K562 (cell line): ENCODE data around the gene IL27RA. TPM values are rescaled to one million over a fixed set of nuclear protein-coding genes. Genes with fewer than 3 reads are reported as not detected.

ENCODE experiments used
- AFF1 ChIP-seq, 2 experiments: fragments of 450-650 bp; IDR thresholded peaks; 2 replicates each; pipeline ENCODE4 v1.6.1; 2018; ENCODE audit warnings: mild to moderate bottlenecking in 2 of 2, low read depth in 1 of 2; ENCODE audit not compliant: partially characterized antibody in 2 of 2
- BCOR ChIP-seq: fragments of 450-650 bp; IDR thresholded peaks from 2 replicates; pipeline ENCODE4 v1.6.1; 2016
- CHCHD3 ChIP-seq: fragments of 250-450 bp; sonication (Bioruptor Pico); IDR thresholded peaks from 2 replicates; pipeline ENCODE4 v2.1.2; 2022; ENCODE audit warnings: mild to moderate bottlenecking
- ERF ChIP-seq: fragments of 450-650 bp; formaldehyde crosslinking; IDR thresholded peaks from 2 replicates; pipeline ENCODE4 v1.4.0; 2020; ENCODE audit warnings: mild to moderate bottlenecking, mixed read lengths
- ETV5 ChIP-seq: sonication (generic); formaldehyde crosslinking; IDR thresholded peaks from 2 replicates; pipeline ENCODE4 v1.4.0; 2020; ENCODE audit warnings: low read depth, mild to moderate bottlenecking, missing genetic modification reagents
- HCFC1 ChIP-seq: IDR thresholded peaks from 2 replicates; pipeline ENCODE4 v1.6.1; 2012; ENCODE audit warnings: low read depth, low read length, improper control_type of control experiment
- HDAC3 ChIP-seq: fragments of 450-650 bp; IDR thresholded peaks from 2 replicates; pipeline ENCODE4 v1.6.1; 2018; ENCODE audit warnings: borderline replicate concordance, mild to moderate bottlenecking, moderate library complexity; ENCODE audit not compliant: partially characterized antibody
- L3MBTL2 ChIP-seq: fragments of 450-650 bp; IDR thresholded peaks from 2 replicates; pipeline ENCODE4 v1.6.1; 2016; ENCODE audit warnings: mild to moderate bottlenecking, moderate library complexity
- NR3C1 ChIP-seq: sonication (generic); formaldehyde crosslinking; IDR thresholded peaks from 2 replicates; pipeline ENCODE4 v1.8.1; 2022; ENCODE audit warnings: missing genetic modification reagents
- PCBP1 ChIP-seq: fragments of 200-400 bp; formaldehyde crosslinking; IDR thresholded peaks from 2 replicates; pipeline ENCODE4 v1.6.1; 2018; ENCODE audit warnings: mild to moderate bottlenecking, low read depth, low read length; ENCODE audit not compliant: poor library complexity, severe bottlenecking
- RBFOX2 ChIP-seq: fragments of 200-400 bp; formaldehyde crosslinking; IDR thresholded peaks from 2 replicates; pipeline ENCODE4 v1.6.1; 2017; ENCODE audit warnings: low read depth, mild to moderate bottlenecking, low read length, moderate library complexity
- RBM25 ChIP-seq: fragments of 200-400 bp; formaldehyde crosslinking; IDR thresholded peaks from 2 replicates; pipeline ENCODE4 v1.6.1; 2018; ENCODE audit warnings: low read length, low read depth, moderate library complexity; ENCODE audit not compliant: severe bottlenecking
- SAFB ChIP-seq: fragments of 200-400 bp; formaldehyde crosslinking; IDR thresholded peaks from 2 replicates; pipeline ENCODE4 v1.6.1; 2017; ENCODE audit warnings: low read depth, low read length, borderline replicate concordance
- SNAPC5 ChIP-seq: fragments of 250-450 bp; sonication (Bioruptor Pico); IDR thresholded peaks from 2 replicates; pipeline ENCODE4 v1.8.0; 2021; ENCODE audit warnings: moderate library complexity, mild to moderate bottlenecking, inconsistent platforms
- ZFP1 ChIP-seq: fragments of 450-650 bp; formaldehyde crosslinking; IDR thresholded peaks from 2 replicates; pipeline ENCODE4 v1.4.0; 2020; ENCODE audit warnings: mild to moderate bottlenecking, mixed read lengths
- ZKSCAN3 ChIP-seq: fragments of 250-450 bp; sonication (Bioruptor Pico); IDR thresholded peaks from 2 replicates; pipeline ENCODE4 v1.4.0; 2020
- ZNF175 ChIP-seq: fragments of 200-800 bp; sonication (Bioruptor generic); IDR thresholded peaks from 2 replicates; pipeline ENCODE4 v1.6.1; 2016; ENCODE audit warnings: low read depth, mild to moderate bottlenecking, missing genetic modification characterization, missing compliant biosample characterization
- ZNF347 ChIP-seq: fragments of 450-650 bp; formaldehyde crosslinking; IDR thresholded peaks from 2 replicates; pipeline ENCODE4 v1.4.0; 2020; ENCODE audit warnings: low read depth, mild to moderate bottlenecking, moderate library complexity
- ZNF384 ChIP-seq: IDR thresholded peaks from 2 replicates; pipeline ENCODE4 v1.6.1; 2012; ENCODE audit warnings: low read depth, low read length, improper control_type of control experiment
- ZNF75A ChIP-seq: fragments of 450-650 bp; formaldehyde crosslinking; IDR thresholded peaks from 2 replicates; pipeline ENCODE4 v1.4.0; 2020; ENCODE audit warnings: mild to moderate bottlenecking
- ZNF79 ChIP-seq: fragments of 250-450 bp; sonication (Bioruptor Pico); IDR thresholded peaks from 2 replicates; pipeline ENCODE4 v1.4.0; 2020; ENCODE audit warnings: low read depth, mild to moderate bottlenecking, moderate library complexity
- polyA plus RNA-seq, 8 experiments: library from polyadenylated mRNA; depleted of rRNA in 4 of 8; stranded (reverse) in 5 of 8; unstranded in 3 of 8; fragments of >200 nt; fragmentation: Nextera tagmentation in 2 of 8; fragmentation: Illumina TruSeq in 1 of 8; extraction: Ambion mirVana in 2 of 8; extraction: Trizol in 1 of 8; gene quantifications; 2 replicates each; pipeline versions ENCODE4 v1.2.1 to v1.2.3, GENCODE V29; 2011 to 2014; ENCODE audit warnings: inconsistent platforms in 1 of 8, missing spikeins in 1 of 8
- total RNA-seq, 7 experiments: library from RNA; depleted of rRNA in 6 of 7; stranded (reverse); fragments of >200 nt in 6 of 7; fragmentation: Illumina TruSeq in 2 of 7; extraction: Trizol in 2 of 7; gene quantifications; 2 replicates each; pipeline versions ENCODE4 v1.2.1 to v1.2.3, GENCODE V29; 2011 to 2021; ENCODE audit warnings: low replicate concordance in 1 of 7
- TF ChIP-seq, protein P1 (sequence below): fragments of 250-450 bp; sonication (Bioruptor Pico); IDR thresholded peaks from 2 replicates; pipeline ENCODE4 v1.5.0; 2021; ENCODE audit warnings: mild to moderate bottlenecking, moderate library complexity

Gene IL27RA
- total and polyA plus RNA-seq, 9 of the 15 experiments (the other 6 are each of a cell fraction or from before 2014, with no cell fraction given): 1.9 to 15.9 (median 12.0) TPM

DNA sequence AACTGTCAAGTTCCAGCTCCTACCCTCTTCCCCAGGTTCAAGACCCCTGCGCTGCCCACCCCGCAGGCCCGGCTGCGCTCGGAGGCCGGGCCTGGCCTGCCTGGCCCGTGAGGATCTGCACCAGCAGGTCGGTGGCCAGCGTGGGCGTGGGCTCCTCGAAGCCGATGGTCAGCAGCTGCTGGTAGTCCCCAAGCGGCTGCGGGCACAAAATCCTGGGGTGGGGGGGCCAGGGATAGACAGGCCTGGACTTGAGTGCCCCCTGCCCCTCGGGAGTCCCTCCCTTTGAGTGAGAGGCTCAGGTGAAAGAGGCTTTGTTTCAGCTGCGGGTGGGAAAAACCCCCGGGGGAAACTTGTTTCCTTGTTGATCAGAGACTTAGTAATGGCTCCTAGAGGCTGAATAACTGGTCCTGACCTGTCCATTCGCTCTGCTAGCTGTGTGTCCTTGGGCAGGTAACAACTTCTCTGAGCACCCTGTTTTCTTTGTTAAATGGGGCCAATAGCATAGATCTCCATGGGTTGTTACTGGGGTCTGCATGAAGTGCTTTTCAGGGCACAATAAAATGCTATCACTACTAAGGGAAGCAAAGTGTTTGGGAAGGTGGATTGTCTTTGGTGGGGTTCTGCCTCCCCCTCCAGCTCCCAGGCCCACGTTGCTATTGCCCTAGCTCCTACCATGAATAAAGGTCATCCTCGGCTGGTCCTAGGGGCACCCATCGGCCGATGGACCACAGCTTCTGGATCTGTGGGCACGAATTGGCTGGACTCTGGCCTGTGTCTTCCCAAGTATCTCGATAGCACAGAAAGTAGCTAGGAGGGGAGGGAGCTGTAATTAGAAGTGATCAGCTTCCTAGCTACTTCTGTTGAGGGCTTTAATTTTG, 50.5 kb downstream of the IL27RA start (continued):
- TF ChIP-seq RBM25 (peak; percentile 55), HDAC3 (no peak), ZFP1 (no peak), HCFC1 (no peak), ZNF175 (CRISPR knock-in tag) (no peak), CHCHD3 (CRISPR knock-in tag) (no peak), ETV5 (CRISPR knock-in tag) (no peak), ZKSCAN3 (no peak), ZNF347 (no peak), SNAPC5 (CRISPR knock-in tag) (no peak), SAFB (no peak), L3MBTL2 (peak; percentile 60; the same call in 1 of the 2 replicates), RBFOX2 (peak; percentile 72), ZNF384 (no peak), AFF1 (IDR thresholded peaks at IDR 0.05; ENCODE audit: low read depth in 1 of 2, partially characterized antibody in 2 of 2) (no peak), ERF (no peak), BCOR (peak; percentile 44; the same call in 1 of the 2 replicates), NR3C1 (CRISPR knock-in tag) (no peak), ZNF79 (no peak), PCBP1 (peak; percentile 39), ZNF75A (CRISPR knock-in tag) (no peak)
- TF ChIP-seq, protein P1, sequence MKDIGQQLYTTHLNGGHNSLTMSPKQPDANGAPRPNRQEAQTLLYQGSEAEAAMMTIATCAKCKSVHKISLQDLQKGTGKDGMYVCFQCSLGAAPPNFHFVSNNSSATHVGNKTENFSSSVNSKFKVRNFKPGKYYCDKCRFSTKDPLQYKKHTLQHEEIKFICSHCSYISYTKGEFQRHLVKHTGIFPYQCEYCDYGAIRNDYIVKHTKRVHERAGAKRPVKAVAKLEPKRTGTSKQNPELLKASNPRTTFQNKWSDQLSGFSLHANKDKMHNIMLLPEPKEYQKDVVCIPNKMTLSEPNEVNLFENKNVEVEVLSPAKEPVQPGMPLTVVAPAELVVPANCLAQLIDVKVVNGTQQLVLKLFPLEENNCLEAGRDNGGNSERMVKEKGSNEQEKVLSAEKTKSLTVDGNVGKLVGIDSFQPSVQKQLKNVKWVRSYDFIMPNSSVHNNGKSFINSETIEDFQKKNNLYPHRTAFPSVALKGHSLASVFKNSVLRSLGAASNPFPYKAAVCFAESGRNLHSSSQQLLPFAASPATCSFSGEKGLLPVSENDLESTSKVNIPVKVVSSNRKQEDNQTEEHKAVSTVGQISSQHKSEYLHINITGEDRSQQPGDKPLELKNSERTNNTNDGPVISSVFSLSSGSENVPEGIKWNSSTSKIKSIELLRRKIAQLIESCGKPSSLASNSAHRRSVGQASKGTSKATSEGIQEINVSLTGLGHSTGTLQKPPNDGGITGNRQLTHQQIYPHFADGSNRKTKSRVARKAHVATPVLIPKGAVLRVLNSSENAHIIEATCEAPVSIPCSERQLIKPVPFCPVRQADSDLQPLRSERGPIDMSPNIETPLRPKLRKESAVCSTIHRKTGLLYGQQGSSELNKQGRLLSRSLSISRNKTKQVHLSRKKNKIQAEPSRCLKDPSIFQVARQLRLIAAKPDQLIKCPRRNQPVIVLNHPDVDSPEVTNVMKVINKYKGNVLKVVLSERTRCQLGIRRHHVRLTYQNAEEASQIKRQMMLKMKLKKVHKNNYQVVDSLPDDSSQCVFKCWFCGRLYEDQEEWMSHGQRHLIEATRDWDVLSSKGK (CRISPR knock-in tag): no peak
